ENCODE results near the gene GKN1.

DNA sequence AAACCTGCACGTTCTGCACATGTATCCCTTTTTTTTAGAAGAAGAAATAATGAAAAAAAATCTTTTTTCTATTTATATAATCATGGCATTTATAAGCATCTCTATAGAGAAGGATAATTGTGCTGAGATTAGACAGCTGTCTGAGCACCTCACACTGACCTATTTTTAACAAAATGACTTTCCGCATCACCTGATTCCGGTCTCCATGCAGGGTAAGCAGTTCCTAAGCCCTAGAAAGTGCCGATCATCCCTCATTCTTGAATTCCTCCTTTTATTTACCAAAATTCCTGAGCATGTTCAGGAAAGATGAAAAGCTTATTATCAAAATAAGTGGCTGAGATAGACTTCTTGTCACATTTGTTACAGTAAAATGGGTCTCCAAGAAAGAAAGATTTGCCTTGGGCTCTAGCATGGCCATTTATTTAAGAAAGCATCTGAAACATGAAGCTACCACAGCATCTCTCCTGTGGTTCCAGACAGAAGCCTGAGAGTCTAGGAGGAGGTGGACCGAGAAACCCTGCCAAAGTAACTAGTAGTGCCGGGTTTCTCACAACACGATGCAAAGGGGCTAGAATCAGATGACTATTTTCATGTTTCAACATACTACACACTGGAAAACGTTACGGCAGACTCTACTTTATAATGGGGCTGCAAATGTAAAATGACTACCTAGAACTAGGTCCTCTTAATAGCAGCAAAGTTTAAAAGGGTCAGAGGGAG lies 670 bp downstream of the GKN1 start:
- TF ChIP-seq EZH2 (IDR thresholded peaks at IDR 0.05; ENCODE audit: low read length, missing control alignments): no peak
- TF ChIP-seq, protein P1, sequence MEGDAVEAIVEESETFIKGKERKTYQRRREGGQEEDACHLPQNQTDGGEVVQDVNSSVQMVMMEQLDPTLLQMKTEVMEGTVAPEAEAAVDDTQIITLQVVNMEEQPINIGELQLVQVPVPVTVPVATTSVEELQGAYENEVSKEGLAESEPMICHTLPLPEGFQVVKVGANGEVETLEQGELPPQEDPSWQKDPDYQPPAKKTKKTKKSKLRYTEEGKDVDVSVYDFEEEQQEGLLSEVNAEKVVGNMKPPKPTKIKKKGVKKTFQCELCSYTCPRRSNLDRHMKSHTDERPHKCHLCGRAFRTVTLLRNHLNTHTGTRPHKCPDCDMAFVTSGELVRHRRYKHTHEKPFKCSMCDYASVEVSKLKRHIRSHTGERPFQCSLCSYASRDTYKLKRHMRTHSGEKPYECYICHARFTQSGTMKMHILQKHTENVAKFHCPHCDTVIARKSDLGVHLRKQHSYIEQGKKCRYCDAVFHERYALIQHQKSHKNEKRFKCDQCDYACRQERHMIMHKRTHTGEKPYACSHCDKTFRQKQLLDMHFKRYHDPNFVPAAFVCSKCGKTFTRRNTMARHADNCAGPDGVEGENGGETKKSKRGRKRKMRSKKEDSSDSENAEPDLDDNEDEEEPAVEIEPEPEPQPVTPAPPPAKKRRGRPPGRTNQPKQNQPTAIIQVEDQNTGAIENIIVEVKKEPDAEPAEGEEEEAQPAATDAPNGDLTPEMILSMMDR (conservative IDR thresholded peaks at IDR 0.05 in 1 of 2, IDR thresholded peaks at IDR 0.05 in 1 of 2; ENCODE audit: low read depth in 1 of 2, low read length in 2 of 2): no peak

All from fibroblast of lung (primary cell).